Activated T-cell treated with anti-CD3 and anti-CD28 coated beads, Interleukin-2, amount 50 U/mL, for 1 hour (primary cell): ENCODE measurements around the gene CTPS1.
A peak's percentile ranks its signal among the peaks of the same experiment; 100 is the strongest.

ENCODE experiments used
- DNase-seq: peaks from one replicate; pipeline ENCODE4 v3.0.0-alpha.2; 2020

The CTPS1 gene

GRCh38 chr1:40971966-40972365 is 7.5 kb upstream of the CTPS1 start:
- DNase-seq, result no peak

GRCh38 chr1:40973912-40974311 is 5.6 kb upstream of the CTPS1 start:
- no peak for DNase-seq

- no peak for DNase-seq
Measured at GRCh38 chr1:40974945-40975344, 4.6 kb upstream of the CTPS1 start.

GRCh38 chr1:40976952-40977690 is 2.4 kb upstream of the CTPS1 start:
- no peak for DNase-seq

GRCh38 chr1:40977716-40978115 is 1.8 kb upstream of the CTPS1 start:
- no peak for DNase-seq

GRCh38 chr1:40978886-40979240 is 633 bp upstream of the CTPS1 start:
- DNase-seq, result no peak

GRCh38 chr1:40980068-40980452 is 564 bp downstream of the CTPS1 start:
- DNase-seq, result no peak

- peak; percentile 65 for DNase-seq
Measured at GRCh38 chr1:40980453-40981121, 1.1 kb downstream of the CTPS1 start.

- DNase-seq, result no peak
Measured at GRCh38 chr1:40981691-40982448, 2.4 kb downstream of the CTPS1 start.

- DNase-seq, result no peak
Measured at GRCh38 chr1:40982721-40983120, 3.2 kb downstream of the CTPS1 start.

GRCh38 chr1:40983286-40983685 is 3.8 kb downstream of the CTPS1 start:
- no peak for DNase-seq

- no peak for DNase-seq
Measured at GRCh38 chr1:40984066-40984465, 4.6 kb downstream of the CTPS1 start.

GRCh38 chr1:40984531-40984930 is 5.0 kb downstream of the CTPS1 start:
- no peak for DNase-seq

GRCh38 chr1:40985161-40985560 is 5.7 kb downstream of the CTPS1 start:
- DNase-seq, result no peak

- DNase-seq, result no peak
Measured at GRCh38 chr1:40985875-40986274, 6.4 kb downstream of the CTPS1 start.

- DNase-seq, result no peak
Measured at GRCh38 chr1:40986328-40986783, 6.9 kb downstream of the CTPS1 start.

- DNase-seq, result no peak
Measured at GRCh38 chr1:40986956-40987355, 7.5 kb downstream of the CTPS1 start.

- no peak for DNase-seq
Measured at GRCh38 chr1:40987439-40988276, 8.2 kb downstream of the CTPS1 start.

- DNase-seq, result no peak
Measured at GRCh38 chr1:40988280-40988679, 8.8 kb downstream of the CTPS1 start.

GRCh38 chr1:40989066-40989465 is 9.6 kb downstream of the CTPS1 start:
- DNase-seq, result no peak

GRCh38 chr1:40997096-40997495 is 17.6 kb downstream of the CTPS1 start:
- DNase-seq, result no peak

GRCh38 chr1:40998668-40999067 is 19.2 kb downstream of the CTPS1 start:
- no peak for DNase-seq

- DNase-seq, result no peak
Measured at GRCh38 chr1:41003127-41003639, 23.7 kb downstream of the CTPS1 start.
